Sigmoid colon (tissue), 4 donors: ENCODE results near the gene ADD1.

Experiments
- POLR2A ChIP-seq, 2 donors: fragments of 450-650 bp; IDR thresholded peaks; one replicate each; pipeline ENCODE4 v1.6.1; 2016; ENCODE audit warnings: antibody characterized with exemption in 2 of 2, mild to moderate bottlenecking in 2 of 2, moderate library complexity in 2 of 2
- POLR2AphosphoS5 ChIP-seq, 4 donors: sonication (generic); formaldehyde crosslinking; IDR thresholded peaks; one replicate each; pipeline ENCODE4 v1.6.1; 2017; ENCODE audit warnings: antibody characterized with exemption in 4 of 4
- TF ChIP-seq, protein P1 (sequence below), 4 experiments: fragments of 450-650 bp in 3 of 4; fragments of 200-600 bp in 1 of 4; IDR thresholded peaks; one replicate each; pipeline ENCODE4 v1.5.1; 2016 to 2019; ENCODE audit warnings: antibody characterized with exemption in 4 of 4, mild to moderate bottlenecking in 3 of 4, moderate library complexity in 2 of 4

DNA sequence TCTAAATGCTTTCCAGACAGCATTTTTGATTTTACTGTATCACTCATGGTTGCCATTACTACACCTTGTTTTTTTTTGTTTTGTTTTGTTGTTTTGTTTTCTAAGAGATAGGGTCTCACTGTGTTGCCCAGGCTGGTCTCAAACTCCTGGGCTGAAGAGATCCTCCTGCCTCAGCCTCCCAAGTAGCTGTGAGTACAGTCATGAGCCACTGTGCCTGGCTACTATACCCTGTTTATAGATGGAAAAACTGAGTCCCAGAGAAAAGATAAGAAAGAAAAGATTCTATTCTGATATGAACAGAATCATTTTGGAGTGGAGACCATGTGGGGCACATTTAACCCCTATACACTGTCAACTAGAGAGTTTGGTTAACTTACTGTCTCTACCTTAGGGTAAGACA is 20.0 kb downstream of the ADD1 start:
- TF ChIP-seq, protein P1, sequence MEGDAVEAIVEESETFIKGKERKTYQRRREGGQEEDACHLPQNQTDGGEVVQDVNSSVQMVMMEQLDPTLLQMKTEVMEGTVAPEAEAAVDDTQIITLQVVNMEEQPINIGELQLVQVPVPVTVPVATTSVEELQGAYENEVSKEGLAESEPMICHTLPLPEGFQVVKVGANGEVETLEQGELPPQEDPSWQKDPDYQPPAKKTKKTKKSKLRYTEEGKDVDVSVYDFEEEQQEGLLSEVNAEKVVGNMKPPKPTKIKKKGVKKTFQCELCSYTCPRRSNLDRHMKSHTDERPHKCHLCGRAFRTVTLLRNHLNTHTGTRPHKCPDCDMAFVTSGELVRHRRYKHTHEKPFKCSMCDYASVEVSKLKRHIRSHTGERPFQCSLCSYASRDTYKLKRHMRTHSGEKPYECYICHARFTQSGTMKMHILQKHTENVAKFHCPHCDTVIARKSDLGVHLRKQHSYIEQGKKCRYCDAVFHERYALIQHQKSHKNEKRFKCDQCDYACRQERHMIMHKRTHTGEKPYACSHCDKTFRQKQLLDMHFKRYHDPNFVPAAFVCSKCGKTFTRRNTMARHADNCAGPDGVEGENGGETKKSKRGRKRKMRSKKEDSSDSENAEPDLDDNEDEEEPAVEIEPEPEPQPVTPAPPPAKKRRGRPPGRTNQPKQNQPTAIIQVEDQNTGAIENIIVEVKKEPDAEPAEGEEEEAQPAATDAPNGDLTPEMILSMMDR (IDR thresholded peaks at IDR 0.05): no peak
- TF ChIP-seq POLR2A (IDR thresholded peaks at IDR 0.05) (no peak), POLR2AphosphoS5 (IDR thresholded peaks at IDR 0.05) (no peak)
